ENCODE results near the gene MIOX.

The MIOX gene

DNA sequence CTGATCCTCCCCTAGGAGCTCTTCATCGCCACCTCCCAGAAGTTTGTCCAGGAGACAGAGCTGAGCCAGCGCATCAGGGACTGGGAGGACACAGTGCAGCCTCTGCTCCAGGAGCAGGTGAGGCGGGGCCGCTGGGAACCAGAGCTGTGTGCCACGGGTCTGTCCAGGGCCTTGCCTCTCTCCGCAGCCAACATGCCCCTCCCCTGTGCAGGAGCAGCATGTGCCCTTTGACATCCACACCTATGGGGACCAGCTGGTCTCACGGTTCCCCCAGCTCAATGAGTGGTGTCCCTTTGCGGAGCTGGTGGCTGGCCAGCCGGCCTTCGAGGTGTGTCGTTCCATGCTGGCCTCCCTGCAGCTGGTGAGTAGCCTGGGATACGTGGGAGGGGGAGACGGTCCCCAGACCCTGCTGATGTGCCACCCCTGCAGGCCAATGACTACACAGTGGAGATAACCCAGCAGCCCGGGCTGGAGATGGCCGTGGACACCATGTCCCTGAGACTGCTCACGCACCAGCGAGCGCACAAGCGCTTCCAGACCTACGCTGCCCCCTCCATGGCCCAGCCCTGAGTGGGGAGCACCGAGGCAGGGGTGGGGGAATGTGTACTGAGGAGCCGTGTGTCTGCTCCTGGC lies 36.3 kb downstream of the MIOX start:
- H3K9me2 ChIP-seq (replicated peaks; ENCODE audit: control insufficient read depth, low read length) = no peaks in the 10 kb centered on the region
- peaks cover 22% of the 10 kb centered on the region for H3K4me1 ChIP-seq (ENCODE audit: control insufficient read depth, low read length)
- peaks cover 54% of the 10 kb centered on the region for H3K79me2 ChIP-seq (ENCODE audit: control insufficient read depth, low read length)
- H3K9me3 ChIP-seq (ENCODE audit: control insufficient read depth, insufficient read depth, low read length) = no peaks in the 10 kb centered on the region
- H3K27me3 ChIP-seq (ENCODE audit: control insufficient read depth, low read length) = no peaks in the 10 kb centered on the region
- H3F3A ChIP-seq (ENCODE audit: control insufficient read depth, insufficient read depth) = peaks cover 8% of the 10 kb centered on the region
- TF ChIP-seq, protein P1, sequence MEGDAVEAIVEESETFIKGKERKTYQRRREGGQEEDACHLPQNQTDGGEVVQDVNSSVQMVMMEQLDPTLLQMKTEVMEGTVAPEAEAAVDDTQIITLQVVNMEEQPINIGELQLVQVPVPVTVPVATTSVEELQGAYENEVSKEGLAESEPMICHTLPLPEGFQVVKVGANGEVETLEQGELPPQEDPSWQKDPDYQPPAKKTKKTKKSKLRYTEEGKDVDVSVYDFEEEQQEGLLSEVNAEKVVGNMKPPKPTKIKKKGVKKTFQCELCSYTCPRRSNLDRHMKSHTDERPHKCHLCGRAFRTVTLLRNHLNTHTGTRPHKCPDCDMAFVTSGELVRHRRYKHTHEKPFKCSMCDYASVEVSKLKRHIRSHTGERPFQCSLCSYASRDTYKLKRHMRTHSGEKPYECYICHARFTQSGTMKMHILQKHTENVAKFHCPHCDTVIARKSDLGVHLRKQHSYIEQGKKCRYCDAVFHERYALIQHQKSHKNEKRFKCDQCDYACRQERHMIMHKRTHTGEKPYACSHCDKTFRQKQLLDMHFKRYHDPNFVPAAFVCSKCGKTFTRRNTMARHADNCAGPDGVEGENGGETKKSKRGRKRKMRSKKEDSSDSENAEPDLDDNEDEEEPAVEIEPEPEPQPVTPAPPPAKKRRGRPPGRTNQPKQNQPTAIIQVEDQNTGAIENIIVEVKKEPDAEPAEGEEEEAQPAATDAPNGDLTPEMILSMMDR (IDR thresholded peaks at IDR 0.05; ENCODE audit: low read depth, low read length, poor library complexity, severe bottlenecking) = no peak
- no peak for TF ChIP-seq EZH2phosphoT487 (IDR thresholded peaks at IDR 0.05; ENCODE audit: borderline replicate concordance, low read length)
- peaks cover 64% of the 10 kb centered on the region for H3K36me3 ChIP-seq (ENCODE audit: control insufficient read depth, low read length)
- H3K4me2 ChIP-seq (ENCODE audit: low read length) = no peak overlapping the region
- H4K20me1 ChIP-seq (ENCODE audit: control insufficient read depth, insufficient read depth, low read depth, low read length) = no peaks in the 10 kb centered on the region
- H3K27ac ChIP-seq (ENCODE audit: low read depth, low read length) = no peak overlapping the region
- H3K4me3 ChIP-seq (ENCODE audit: low read length) = no peak overlapping the region

DNA sequence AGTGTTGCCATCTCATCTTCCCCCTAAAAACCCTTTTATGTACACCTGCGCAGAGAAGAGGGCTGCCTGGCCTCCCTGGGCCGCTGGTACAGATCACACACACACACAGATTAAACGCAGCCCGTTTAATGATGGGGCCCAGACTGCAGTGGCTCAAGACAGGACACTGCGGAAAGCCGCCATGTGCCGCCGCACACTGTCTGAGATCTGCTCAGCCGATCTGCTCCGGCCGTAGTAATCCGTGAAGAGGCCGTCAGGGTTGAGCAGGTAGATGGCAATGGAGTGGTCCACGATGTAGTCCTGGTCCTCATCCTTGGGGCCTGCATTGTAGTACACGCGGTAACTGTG lies 36.8 kb downstream of the MIOX start:
- Histone ChIP-seq H3K36me3 (ENCODE audit: control insufficient read depth, low read length) (peaks cover 58% of the 10 kb centered on the region), H3F3A (ENCODE audit: control insufficient read depth, insufficient read depth) (peaks cover 13% of the 10 kb centered on the region)

DNA sequence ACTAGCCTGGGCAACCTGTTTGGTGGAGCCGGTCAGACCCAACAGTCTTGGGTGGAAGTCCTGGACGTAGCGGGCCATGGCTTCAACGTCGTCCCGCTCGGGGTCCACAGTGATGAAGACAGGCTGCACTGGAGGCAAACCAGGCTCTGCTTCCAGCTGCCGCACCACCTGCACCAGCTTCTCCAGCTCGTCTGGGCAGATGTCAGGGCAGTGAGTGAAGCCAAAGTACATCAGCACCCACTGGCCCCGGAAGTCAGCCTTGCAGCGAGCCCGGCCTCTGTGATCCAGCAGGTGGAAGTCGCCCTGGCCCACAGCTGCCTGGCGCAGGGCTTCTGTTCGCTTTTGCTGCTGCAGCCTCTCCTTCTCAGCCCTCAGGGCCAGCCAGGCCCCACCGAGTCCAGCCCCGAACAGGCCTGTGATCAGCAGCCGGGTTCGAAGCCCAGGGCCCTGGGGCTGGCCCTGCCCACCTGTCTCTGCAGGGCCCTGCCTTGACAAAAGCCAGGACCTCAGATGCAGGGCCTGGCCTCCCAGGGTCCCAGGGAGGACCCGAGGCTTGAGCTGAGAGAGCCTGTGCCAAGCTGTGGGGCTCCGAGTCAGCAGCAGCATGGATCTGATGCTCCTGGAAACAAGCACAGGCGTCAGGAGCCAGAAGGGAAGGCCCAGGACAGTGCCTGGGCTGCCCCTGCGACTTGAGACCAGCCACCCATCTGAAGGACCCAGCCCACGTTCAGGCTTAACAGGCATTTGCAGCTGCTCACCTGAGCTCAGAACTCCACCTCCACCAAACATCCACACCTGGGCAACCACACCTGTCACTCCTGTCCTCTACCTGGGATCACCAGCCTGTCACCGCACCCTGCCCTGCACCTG lies 37.4 kb downstream of the MIOX start:
- no peaks in the 10 kb centered on the region for H3K9me2 ChIP-seq (replicated peaks; ENCODE audit: control insufficient read depth, low read length)
- H3K27ac ChIP-seq (ENCODE audit: low read depth, low read length) = peak overlapping the region; percentile 83
- peaks cover 22% of the 10 kb centered on the region for H3K4me1 ChIP-seq (ENCODE audit: control insufficient read depth, low read length)
- H3F3A ChIP-seq (ENCODE audit: control insufficient read depth, insufficient read depth) = peaks cover 18% of the 10 kb centered on the region
- peaks cover 52% of the 10 kb centered on the region for H3K36me3 ChIP-seq (ENCODE audit: control insufficient read depth, low read length)
- H3K27me3 ChIP-seq (ENCODE audit: control insufficient read depth, low read length) = no peaks in the 10 kb centered on the region
- peaks cover 51% of the 10 kb centered on the region for H3K79me2 ChIP-seq (ENCODE audit: control insufficient read depth, low read length)
- peak overlapping the region; percentile 97 for H3K4me2 ChIP-seq (ENCODE audit: low read length)
- TF ChIP-seq, protein P1 (IDR thresholded peaks at IDR 0.05; ENCODE audit: low read depth, low read length, poor library complexity, severe bottlenecking) = no peak
- no peak for TF ChIP-seq EZH2phosphoT487 (IDR thresholded peaks at IDR 0.05; ENCODE audit: borderline replicate concordance, low read length)
- no peaks in the 10 kb centered on the region for H4K20me1 ChIP-seq (ENCODE audit: control insufficient read depth, insufficient read depth, low read depth, low read length)
- peak overlapping the region; percentile 93 for H3K4me3 ChIP-seq (ENCODE audit: low read length)
- no peaks in the 10 kb centered on the region for H3K9me3 ChIP-seq (ENCODE audit: control insufficient read depth, insufficient read depth, low read length)

More for the DNA sequence above, 36.8 kb downstream of the MIOX start:
- Histone ChIP-seq H3K4me1 (ENCODE audit: control insufficient read depth, low read length) (peaks cover 22% of the 10 kb centered on the region), H3K27ac (ENCODE audit: low read depth, low read length) (no peak overlapping the region), H3K79me2 (ENCODE audit: control insufficient read depth, low read length) (peaks cover 51% of the 10 kb centered on the region), H4K20me1 (ENCODE audit: control insufficient read depth, insufficient read depth, low read depth, low read length) (no peaks in the 10 kb centered on the region), H3K9me2 (replicated peaks; ENCODE audit: control insufficient read depth, low read length) (no peaks in the 10 kb centered on the region), H3K4me3 (ENCODE audit: low read length) (peak overlapping the region; percentile 93; the same call in 1 of the 2 replicates), H3K4me2 (ENCODE audit: low read length) (peak overlapping the region; percentile 97), H3K9me3 (ENCODE audit: control insufficient read depth, insufficient read depth, low read length) (no peaks in the 10 kb centered on the region), H3K27me3 (ENCODE audit: control insufficient read depth, low read length) (no peaks in the 10 kb centered on the region)
- no peak for TF ChIP-seq EZH2phosphoT487 (IDR thresholded peaks at IDR 0.05; ENCODE audit: borderline replicate concordance, low read length)
- TF ChIP-seq, protein P1 (IDR thresholded peaks at IDR 0.05; ENCODE audit: low read depth, low read length, poor library complexity, severe bottlenecking) = no peak
